Measurements from ENCODE around the gene TAP1. TPM values are rescaled to one million over a fixed set of nuclear protein-coding genes. Genes with fewer than 3 reads are reported as not detected.

The TAP1 gene, protein sequence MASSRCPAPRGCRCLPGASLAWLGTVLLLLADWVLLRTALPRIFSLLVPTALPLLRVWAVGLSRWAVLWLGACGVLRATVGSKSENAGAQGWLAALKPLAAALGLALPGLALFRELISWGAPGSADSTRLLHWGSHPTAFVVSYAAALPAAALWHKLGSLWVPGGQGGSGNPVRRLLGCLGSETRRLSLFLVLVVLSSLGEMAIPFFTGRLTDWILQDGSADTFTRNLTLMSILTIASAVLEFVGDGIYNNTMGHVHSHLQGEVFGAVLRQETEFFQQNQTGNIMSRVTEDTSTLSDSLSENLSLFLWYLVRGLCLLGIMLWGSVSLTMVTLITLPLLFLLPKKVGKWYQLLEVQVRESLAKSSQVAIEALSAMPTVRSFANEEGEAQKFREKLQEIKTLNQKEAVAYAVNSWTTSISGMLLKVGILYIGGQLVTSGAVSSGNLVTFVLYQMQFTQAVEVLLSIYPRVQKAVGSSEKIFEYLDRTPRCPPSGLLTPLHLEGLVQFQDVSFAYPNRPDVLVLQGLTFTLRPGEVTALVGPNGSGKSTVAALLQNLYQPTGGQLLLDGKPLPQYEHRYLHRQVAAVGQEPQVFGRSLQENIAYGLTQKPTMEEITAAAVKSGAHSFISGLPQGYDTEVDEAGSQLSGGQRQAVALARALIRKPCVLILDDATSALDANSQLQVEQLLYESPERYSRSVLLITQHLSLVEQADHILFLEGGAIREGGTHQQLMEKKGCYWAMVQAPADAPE
- 25.0 and 34.9 TPM in 2 replicates for total RNA-seq

DNA sequence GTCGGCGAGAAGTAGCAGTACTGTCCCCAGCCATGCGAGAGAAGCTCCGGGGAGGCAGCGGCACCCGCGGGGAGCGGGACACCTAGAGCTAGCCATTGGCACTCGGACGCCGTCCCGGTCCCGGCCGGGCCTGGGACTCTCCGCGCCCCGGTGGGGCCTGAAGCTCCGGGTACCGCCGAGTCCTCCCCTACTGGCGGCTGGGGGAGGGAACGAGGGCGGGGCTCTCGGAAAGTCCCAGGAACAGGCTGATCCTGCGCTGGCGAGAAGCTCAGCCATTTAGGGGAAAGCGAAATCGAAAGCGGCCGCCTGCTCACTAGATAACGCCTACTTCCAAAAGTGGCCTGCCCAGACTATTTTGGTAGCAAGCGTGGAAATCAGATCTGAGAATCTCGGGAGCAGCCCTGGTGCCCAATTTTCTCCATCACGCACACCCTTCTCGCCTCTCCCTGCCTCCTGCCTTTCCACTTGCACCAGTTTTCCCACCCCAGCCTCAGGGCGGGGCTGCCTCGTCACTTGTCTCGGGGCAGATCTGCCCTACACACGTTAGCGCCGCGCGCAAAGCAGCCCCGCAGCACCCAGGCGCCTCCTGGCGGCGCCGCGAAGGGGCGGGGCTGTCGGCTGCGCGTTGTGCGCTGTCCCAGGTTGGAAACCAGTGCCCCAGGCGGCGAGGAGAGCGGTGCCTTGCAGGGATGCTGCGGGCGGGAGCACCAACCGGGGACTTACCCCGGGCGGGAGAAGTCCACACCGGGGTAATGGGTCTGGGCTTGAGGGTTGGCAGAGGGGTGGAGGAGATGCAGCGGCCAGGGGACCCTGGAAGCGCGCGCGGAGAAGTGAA lies at the start of gene TAP1, which contains the start of gene PSMB9:
Gene TAP1, minus strand, starts transcription at position 164 of the 835 bp plus-strand sequence. Its CDS starts 68 bp downstream, at position 96.
Gene PSMB9, plus strand, starts transcription at position 652 of the 835 bp plus-strand sequence. Its CDS starts 38 bp downstream, at position 690.

GRCh38 chr6:32843979-32844838 lies 9.3 kb downstream of the TAP1 start, which contains the start of gene PSMB8:
TSS of gene PSMB8 (minus strand) at chr6:32844047. CDS start at chr6:32843996, 51 bp downstream.

GRCh38 chr6:32838114-32838958 lies 15.2 kb downstream of the TAP1 start, which contains the start of gene TAP2:
TSS of gene TAP2 (minus strand) at chr6:32838739. CDS start at chr6:32838233, 506 bp downstream.

GRCh38 chr6:32816746-32817204 lies 36.7 kb downstream of the TAP1 start, which contains the start of gene HLA-DOB:
TSS of gene HLA-DOB (minus strand) at chr6:32817002. CDS start at chr6:32816951, 51 bp downstream.

Small RNAs within 50 kb of the gene (small RNA-seq; reads per million reads assigned to genes)
- gene HLA-Z, result not detected

Other genes with a start within 250 kb of the TAP1 start
- gene HLA-DQA1, start 216.3 kb downstream of the TAP1 start, total RNA-seq, result not detected in 2 replicates
- gene HLA-DQB1, start 187.0 kb downstream of the TAP1 start, total RNA-seq, result 0.32 TPM in 1 of 2 replicates, not detected in the other
- gene HLA-DQA2, start 112.3 kb downstream of the TAP1 start, total RNA-seq, result not detected in 2 replicates
- gene HLA-DQB2, start 90.2 kb downstream of the TAP1 start, total RNA-seq, result not detected in 2 replicates
- gene HLA-DOB, start 36.7 kb downstream of the TAP1 start, total RNA-seq, result 0.32 TPM in 1 of 2 replicates, not detected in the other
- 10.5 and 17.1 TPM in 2 replicates for gene TAP2, start 15.0 kb downstream of the TAP1 start, total RNA-seq
- gene PSMB8, start 9.7 kb downstream of the TAP1 start, total RNA-seq, result 58.8 and 68.6 TPM in 2 replicates
- 19.3 and 23.8 TPM in 2 replicates for gene PSMB9, start 488 bp upstream of the TAP1 start, total RNA-seq
- gene HLA-DMB, start 87.3 kb upstream of the TAP1 start, total RNA-seq, result 0.11 TPM in 1 of 2 replicates, not detected in the other
- 6.0 and 8.6 TPM in 2 replicates for gene HLA-DMA, start 99.4 kb upstream of the TAP1 start, total RNA-seq
- 133 and 138 TPM in 2 replicates for gene BRD2, start 114.9 kb upstream of the TAP1 start, total RNA-seq
- 0.11 TPM in 1 of 2 replicates, not detected in the other for gene HLA-DOA, start 155.9 kb upstream of the TAP1 start, total RNA-seq
- 7.6 and 11.9 TPM in 2 replicates for gene HLA-DPA1, start 219.9 kb upstream of the TAP1 start, total RNA-seq
- 21.0 and 34.6 TPM in 2 replicates for gene HLA-DPB1, start 222.3 kb upstream of the TAP1 start, total RNA-seq

Measured in articular chondrocyte of knee joint (primary cell).